ENCODE results near the gene CLTCL1.

The CLTCL1 gene

DNA sequence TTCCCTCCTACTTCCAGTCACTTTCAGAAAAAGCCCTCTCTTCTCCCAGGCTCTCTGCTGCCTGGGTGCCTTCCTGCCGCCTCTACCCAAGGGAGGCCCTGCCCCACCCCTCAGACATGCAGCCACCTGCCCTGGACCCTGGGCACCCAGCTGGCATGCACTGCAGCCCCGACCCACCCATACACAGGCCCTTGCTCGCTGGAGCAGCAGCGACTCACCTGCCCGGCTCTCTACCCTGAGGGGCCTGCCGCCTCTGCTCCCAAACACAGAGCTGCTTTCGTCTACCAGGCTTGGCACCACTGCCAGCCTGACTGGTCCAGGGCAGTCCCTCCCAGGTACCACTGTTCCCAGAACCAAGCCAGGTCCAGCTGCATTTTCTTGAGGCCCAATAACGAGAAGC, 161.6 kb downstream of the CLTCL1 start:
- DNase-seq: no peak

All from right kidney (tissue), 1 donor.